Measurements from ENCODE around the gene OSTF1. TPM values are rescaled to one million over a fixed set of nuclear protein-coding genes. Genes with fewer than 3 reads are reported as not detected.

Gene OSTF1
- total and polyA plus RNA-seq, 2 experiments from 2014 or later = 19.2 to 34.4 TPM

DNA sequence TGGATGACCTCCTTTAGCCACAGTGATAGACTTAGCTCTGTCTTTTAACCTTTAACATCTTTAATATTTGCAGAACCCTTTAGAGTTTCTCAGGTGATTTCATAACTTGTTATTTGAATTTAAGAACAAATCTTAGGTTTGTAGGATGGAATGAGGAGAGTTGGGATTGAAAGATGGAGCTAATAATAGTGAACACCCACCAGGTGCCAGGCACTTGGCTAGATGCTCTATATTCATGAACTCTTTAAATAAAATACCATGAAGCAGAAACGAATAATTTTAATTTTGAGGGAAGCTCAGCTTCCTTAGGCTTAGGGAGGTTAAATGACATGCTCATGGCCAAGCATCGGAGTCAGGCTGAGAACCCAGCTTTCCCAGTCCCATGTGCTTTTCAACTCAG, 40.8 kb upstream of the OSTF1 start:
- DNase-seq (ENCODE audit: low read depth in 1 of 2, low spot score in 1 of 2) = no peak
- Histone ChIP-seq H3K36me3 (no peaks in the 10 kb centered on the region), H3K9me3 (ENCODE audit: low read depth) (no peaks in the 10 kb centered on the region), H3K27ac (no peak overlapping the region), H3K4me1 (ENCODE audit: low read depth) (no peaks in the 10 kb centered on the region), H3K4me3 (no peak overlapping the region), H3K27me3 (no peaks in the 10 kb centered on the region)
- TF ChIP-seq, protein P1, sequence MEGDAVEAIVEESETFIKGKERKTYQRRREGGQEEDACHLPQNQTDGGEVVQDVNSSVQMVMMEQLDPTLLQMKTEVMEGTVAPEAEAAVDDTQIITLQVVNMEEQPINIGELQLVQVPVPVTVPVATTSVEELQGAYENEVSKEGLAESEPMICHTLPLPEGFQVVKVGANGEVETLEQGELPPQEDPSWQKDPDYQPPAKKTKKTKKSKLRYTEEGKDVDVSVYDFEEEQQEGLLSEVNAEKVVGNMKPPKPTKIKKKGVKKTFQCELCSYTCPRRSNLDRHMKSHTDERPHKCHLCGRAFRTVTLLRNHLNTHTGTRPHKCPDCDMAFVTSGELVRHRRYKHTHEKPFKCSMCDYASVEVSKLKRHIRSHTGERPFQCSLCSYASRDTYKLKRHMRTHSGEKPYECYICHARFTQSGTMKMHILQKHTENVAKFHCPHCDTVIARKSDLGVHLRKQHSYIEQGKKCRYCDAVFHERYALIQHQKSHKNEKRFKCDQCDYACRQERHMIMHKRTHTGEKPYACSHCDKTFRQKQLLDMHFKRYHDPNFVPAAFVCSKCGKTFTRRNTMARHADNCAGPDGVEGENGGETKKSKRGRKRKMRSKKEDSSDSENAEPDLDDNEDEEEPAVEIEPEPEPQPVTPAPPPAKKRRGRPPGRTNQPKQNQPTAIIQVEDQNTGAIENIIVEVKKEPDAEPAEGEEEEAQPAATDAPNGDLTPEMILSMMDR (IDR thresholded peaks at IDR 0.05; ENCODE audit: low read depth, low read length) = no peak

DNA sequence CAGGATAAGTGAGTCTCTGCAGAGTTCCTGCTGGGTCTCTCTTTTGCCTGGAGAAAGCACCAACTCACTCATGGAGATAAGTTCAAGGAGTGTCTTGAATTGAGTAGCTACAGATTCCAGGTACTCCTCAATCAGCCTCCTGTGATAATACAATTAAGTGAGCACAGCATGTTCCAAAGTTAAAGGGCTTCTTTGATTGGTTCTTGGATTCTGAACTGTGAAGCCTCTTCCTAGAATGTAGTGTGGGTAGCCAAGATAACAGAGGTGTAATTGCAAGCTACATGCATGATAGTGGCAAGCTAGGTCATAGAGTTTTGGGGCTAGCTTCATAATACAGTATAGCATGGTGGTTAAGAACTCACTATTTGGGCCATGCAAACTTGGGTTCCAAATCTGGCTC, 37.0 kb upstream of the OSTF1 start:
- Histone ChIP-seq H3K9me3 (ENCODE audit: low read depth) (no peaks in the 10 kb centered on the region), H3K4me1 (ENCODE audit: low read depth) (no peaks in the 10 kb centered on the region), H3K36me3 (no peaks in the 10 kb centered on the region), H3K27ac (no peak overlapping the region), H3K27me3 (no peaks in the 10 kb centered on the region), H3K4me3 (no peak overlapping the region)
- DNase-seq (ENCODE audit: low read depth in 1 of 2, low spot score in 1 of 2) = no peak
- TF ChIP-seq, protein P1 (IDR thresholded peaks at IDR 0.05; ENCODE audit: low read depth, low read length) = no peak

DNA sequence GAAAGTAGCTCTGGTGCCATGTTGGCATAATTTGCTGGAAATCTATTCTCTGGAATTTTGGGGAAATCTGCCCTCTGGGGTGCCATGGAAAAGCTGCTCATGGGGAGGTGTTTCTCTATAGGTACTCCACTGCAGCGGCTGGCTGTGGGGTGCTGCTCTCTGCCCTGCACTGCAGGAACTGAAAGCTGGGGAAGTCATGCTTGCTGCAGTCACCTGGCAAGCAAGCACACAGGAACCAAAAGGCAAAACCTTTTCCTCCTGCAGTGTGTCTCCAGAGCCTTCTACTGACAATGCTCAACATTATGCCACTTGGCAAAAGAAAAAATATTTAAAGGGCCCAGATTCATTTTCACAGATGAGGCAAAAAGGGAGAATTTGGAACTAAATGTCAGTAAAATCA, 34.4 kb upstream of the OSTF1 start:
- Histone ChIP-seq H3K9me3 (ENCODE audit: low read depth) (peaks cover 3% of the 10 kb centered on the region), H3K27me3 (no peaks in the 10 kb centered on the region), H3K36me3 (no peaks in the 10 kb centered on the region), H3K4me3 (no peak overlapping the region), H3K4me1 (ENCODE audit: low read depth) (no peaks in the 10 kb centered on the region), H3K27ac (no peak overlapping the region)
- TF ChIP-seq, protein P1 (IDR thresholded peaks at IDR 0.05; ENCODE audit: low read depth, low read length) = no peak
- DNase-seq (ENCODE audit: low read depth in 1 of 2, low spot score in 1 of 2) = no peak

DNA sequence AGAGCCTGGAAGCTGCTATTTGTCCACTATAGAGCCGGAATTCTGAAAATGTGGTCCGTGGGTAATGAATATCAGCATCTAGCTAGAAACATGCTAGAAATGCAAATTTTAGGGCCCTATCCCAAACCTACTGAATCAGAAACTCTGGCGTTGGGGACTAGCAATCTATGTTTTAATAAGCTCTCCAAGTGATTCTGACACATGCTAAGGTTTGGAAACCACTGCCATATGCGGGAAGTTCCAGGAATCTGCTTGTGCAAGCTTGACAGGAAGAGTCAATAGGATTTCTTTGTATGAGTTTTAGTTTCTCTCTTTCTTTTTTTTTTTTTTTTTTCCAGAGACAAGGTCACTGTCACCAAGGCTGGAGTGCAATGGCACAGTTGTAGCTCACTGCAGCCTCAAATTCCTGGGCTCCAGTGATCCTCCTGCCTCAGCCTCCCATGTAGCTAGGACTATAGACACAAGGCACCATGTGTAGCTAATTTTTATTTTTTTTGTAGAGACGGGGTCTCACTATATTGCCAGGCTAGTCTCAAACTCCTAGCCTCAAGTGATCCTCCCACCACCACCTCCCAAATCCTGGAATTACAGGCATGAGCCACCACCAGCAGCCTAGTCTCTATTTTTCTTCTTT, 33.8 kb upstream of the OSTF1 start:
- Histone ChIP-seq H3K27me3 (no peaks in the 10 kb centered on the region), H3K4me1 (ENCODE audit: low read depth) (no peaks in the 10 kb centered on the region), H3K9me3 (ENCODE audit: low read depth) (peaks cover 3% of the 10 kb centered on the region), H3K27ac (no peak overlapping the region), H3K36me3 (no peaks in the 10 kb centered on the region), H3K4me3 (no peak overlapping the region)
- DNase-seq (ENCODE audit: low read depth in 1 of 2, low spot score in 1 of 2) = peak in 1 of 2 donors; percentile 69
- TF ChIP-seq, protein P1 (IDR thresholded peaks at IDR 0.05; ENCODE audit: low read depth, low read length) = no peak

DNA sequence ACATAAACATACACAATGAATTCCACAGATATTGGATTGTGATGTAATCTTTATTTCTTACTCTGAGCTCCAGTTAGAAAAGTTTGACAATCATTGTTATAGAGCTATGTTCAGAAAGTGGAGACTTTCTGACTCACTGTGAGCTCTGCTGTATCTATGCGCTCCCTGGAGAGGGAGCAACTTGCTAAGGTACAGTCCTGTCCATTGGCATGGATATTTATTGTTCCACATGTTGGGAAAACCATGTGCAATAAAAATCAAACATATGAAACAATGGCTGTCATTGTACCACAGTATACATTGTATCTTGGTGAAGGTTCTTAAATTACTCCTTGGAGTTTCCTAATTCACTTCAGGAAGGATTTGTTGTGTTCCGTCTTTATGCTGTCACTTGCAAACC, 27.1 kb upstream of the OSTF1 start:
- H3K27ac ChIP-seq = no peak overlapping the region
- peaks cover 2% of the 10 kb centered on the region for H3K36me3 ChIP-seq
- H3K4me1 ChIP-seq (ENCODE audit: low read depth) = no peaks in the 10 kb centered on the region
- H3K9me3 ChIP-seq (ENCODE audit: low read depth) = peaks cover 3% of the 10 kb centered on the region
- no peak for DNase-seq (ENCODE audit: low read depth in 1 of 2, low spot score in 1 of 2)
- no peaks in the 10 kb centered on the region for H3K27me3 ChIP-seq
- TF ChIP-seq, protein P1 (IDR thresholded peaks at IDR 0.05; ENCODE audit: low read depth, low read length) = no peak
- H3K4me3 ChIP-seq = no peak overlapping the region
